ENCODE data around the gene PCDH9. TPM values are rescaled to one million over a fixed set of nuclear protein-coding genes. Genes with fewer than 3 reads are reported as not detected.

PCDH9 gene
- total and polyA plus RNA-seq, 10 of the 15 experiments (the other 5 are each of a cell fraction or from before 2014, with no cell fraction given): 0.02 to 2.3 (median 0.05) TPM; not detected in 1

- TF ChIP-seq BCLAF1 (IDR thresholded peaks at IDR 0.05): no peak
- TF ChIP-seq SMAD5 (IDR thresholded peaks at IDR 0.05; ENCODE audit: low read depth): no peak
- no peak for TF ChIP-seq ZNF592 (IDR thresholded peaks at IDR 0.05)
- no peak for TF ChIP-seq ZBTB4 (CRISPR knock-in tag; IDR thresholded peaks at IDR 0.05)
These were observed 253.0 kb downstream of the PCDH9 start (continued) for GRCh38 chr13:66977161-66977560.
